H9 (cell line): ENCODE measurements around the gene CCDC40. TPM values are rescaled to one million over a fixed set of nuclear protein-coding genes. Genes with fewer than 3 reads are reported as not detected.

Source experiments
- DNase-seq: peaks from one replicate; pipeline ENCODE4 v3.0.0-alpha.2; 2017
- H2AFZ ChIP-seq: one replicate; pipeline ENCODE4 v1.6.1; 2013; ENCODE audit warnings: mild to moderate bottlenecking, low read length, control low read depth, moderate library complexity
- H2AK5ac ChIP-seq: 2 replicates; pipeline ENCODE4 v1.6.1; 2013; ENCODE audit warnings: low read length, control low read depth, mixed read lengths; ENCODE audit not compliant: insufficient read length
- H2BK120ac ChIP-seq: one replicate; pipeline ENCODE4 v1.6.1; 2013; ENCODE audit warnings: low read depth, mild to moderate bottlenecking, low read length, control low read depth, inconsistent platforms; ENCODE audit not compliant: poor library complexity, severe bottlenecking
- H2BK12ac ChIP-seq: 2 replicates; pipeline ENCODE4 v1.6.1; 2013; ENCODE audit warnings: low read length, control low read depth, mixed read lengths, low read depth; ENCODE audit not compliant: insufficient read length
- H2BK15ac ChIP-seq: 2 replicates; pipeline ENCODE4 v1.6.1; 2013; ENCODE audit warnings: low read depth, low read length, control low read depth
- H2BK20ac ChIP-seq: one replicate; pipeline ENCODE4 v1.6.1; 2013; ENCODE audit warnings: low read depth, mild to moderate bottlenecking, low read length, control low read depth, inconsistent platforms; ENCODE audit not compliant: poor library complexity, severe bottlenecking
- H2BK5ac ChIP-seq: 2 replicates; pipeline ENCODE4 v1.6.1; 2013; ENCODE audit warnings: low read length, control low read depth, mixed read lengths; ENCODE audit not compliant: insufficient read length
- H3K14ac ChIP-seq: 2 replicates; pipeline ENCODE4 v1.6.1; 2013; ENCODE audit warnings: low read length, control low read depth; ENCODE audit not compliant: insufficient read depth
- H3K18ac ChIP-seq: 2 replicates; pipeline ENCODE4 v1.6.1; 2013; ENCODE audit warnings: low read depth, mild to moderate bottlenecking, mixed read lengths, low read length, control low read depth; ENCODE audit not compliant: insufficient read length
- H3K23ac ChIP-seq: 2 replicates; pipeline ENCODE4 v1.6.1; 2013; ENCODE audit warnings: low read length, control low read depth, mixed read lengths, low read depth; ENCODE audit not compliant: insufficient read length
- H3K23me2 ChIP-seq: 2 replicates; pipeline ENCODE4 v1.6.1; 2013; ENCODE audit warnings: low read depth, mild to moderate bottlenecking, mixed read lengths, low read length, control low read depth; ENCODE audit not compliant: insufficient read length, poor library complexity, severe bottlenecking
- H3K27ac ChIP-seq: 2 replicates; pipeline ENCODE4 v1.5.1; 2013; ENCODE audit warnings: low read length, control low read depth, mixed read lengths, low read depth; ENCODE audit not compliant: insufficient read length
- H3K27me3 ChIP-seq: 2 replicates; pipeline ENCODE4 v1.6.1; 2013; ENCODE audit warnings: low read length, control low read depth, inconsistent platforms; ENCODE audit not compliant: insufficient read depth
- H3K4ac ChIP-seq: 2 replicates; pipeline ENCODE4 v1.6.1; 2013; ENCODE audit warnings: low read depth, mild to moderate bottlenecking, control low read depth, inconsistent platforms, low read length, moderate library complexity
- H3K4me1 ChIP-seq: 2 replicates; pipeline ENCODE4 v1.6.1; 2013; ENCODE audit warnings: low read length, control low read depth, inconsistent platforms; ENCODE audit not compliant: insufficient read depth
- H3K4me2 ChIP-seq: 2 replicates; pipeline ENCODE4 v1.6.1; 2013; ENCODE audit warnings: low read length, control low read depth, mixed read lengths; ENCODE audit not compliant: insufficient read length, insufficient read depth
- H3K56ac ChIP-seq: 2 replicates; pipeline ENCODE4 v1.6.1; 2013; ENCODE audit warnings: low read depth, mild to moderate bottlenecking, mixed read lengths, low read length, control low read depth; ENCODE audit not compliant: insufficient read length
- H3K79me1 ChIP-seq: 2 replicates; pipeline ENCODE4 v1.6.1; 2013; ENCODE audit warnings: low read depth, mild to moderate bottlenecking, moderate library complexity, low read length, control low read depth, inconsistent platforms; ENCODE audit not compliant: insufficient read depth, poor library complexity, severe bottlenecking
- H3K79me2 ChIP-seq: 2 replicates; pipeline ENCODE4 v1.6.1; 2013; ENCODE audit warnings: low read length, control low read depth, inconsistent platforms; ENCODE audit not compliant: insufficient read depth
- H3K9ac ChIP-seq: 2 replicates; pipeline ENCODE4 v1.6.1; 2013; ENCODE audit warnings: low read length, control low read depth, mixed read lengths; ENCODE audit not compliant: insufficient read length; ENCODE audit errors: extremely low read depth
- H3K9me3 ChIP-seq: one replicate; pipeline ENCODE4 v1.6.1; 2013; ENCODE audit warnings: low read depth, low read length, inconsistent platforms; ENCODE audit not compliant: control insufficient read depth
- H3T11ph ChIP-seq: one replicate; pipeline ENCODE4 v1.6.1; 2013; ENCODE audit warnings: mild to moderate bottlenecking, low read length, control low read depth, inconsistent platforms
- H4K20me1 ChIP-seq: one replicate; pipeline ENCODE4 v1.6.1; 2013; ENCODE audit not compliant: control insufficient read depth, insufficient read length, insufficient read depth
- H4K5ac ChIP-seq: 2 replicates; pipeline ENCODE4 v1.6.1; 2013; ENCODE audit warnings: low read depth, mild to moderate bottlenecking, mixed read lengths, low read length, control low read depth; ENCODE audit not compliant: insufficient read length
- H4K8ac ChIP-seq: replicated peaks from 2 replicates; pipeline ENCODE4 v1.6.1; 2013; ENCODE audit warnings: low read length, control low read depth, mixed read lengths, low read depth; ENCODE audit not compliant: insufficient read length
- H4K91ac ChIP-seq: 2 replicates; pipeline ENCODE4 v1.6.1; 2013; ENCODE audit warnings: low read depth, mild to moderate bottlenecking, moderate library complexity, mixed read lengths, low read length, control low read depth; ENCODE audit not compliant: insufficient read length
- H3K27ac Mint-ChIP-seq, 3 experiments: 2 replicates in 2 of 3; 3 replicates in 1 of 3; pipeline ENCODE4 v1.8.0; 2020 to 2021; ENCODE audit warnings: mixed read lengths in 3 of 3, mild to moderate bottlenecking in 1 of 3, moderate library complexity in 1 of 3
- H3K27me3 Mint-ChIP-seq: 2 replicates; pipeline ENCODE4 v1.8.0; 2021; ENCODE audit warnings: low read depth, mild to moderate bottlenecking, moderate library complexity, mixed read lengths
- H3K36me3 Mint-ChIP-seq, 3 experiments: 2 replicates in 2 of 3; 3 replicates in 1 of 3; pipeline ENCODE4 v1.8.0; 2020 to 2021; ENCODE audit warnings: low read depth in 3 of 3, mixed read lengths in 3 of 3; ENCODE audit not compliant: insufficient read depth in 1 of 3
- H3K4me1 Mint-ChIP-seq, 2 experiments: 2 replicates each; pipeline ENCODE4 v1.8.0; 2020; ENCODE audit warnings: mixed read lengths in 2 of 2
- H3K4me3 Mint-ChIP-seq, 2 experiments: 2 replicates in 1 of 2; 3 replicates in 1 of 2; pipeline ENCODE4 v1.8.0; 2020 to 2021; ENCODE audit warnings: mild to moderate bottlenecking in 2 of 2, mixed read lengths in 2 of 2, moderate library complexity in 1 of 2
- H3K9me3 Mint-ChIP-seq, 2 experiments: 2 replicates in 1 of 2; 3 replicates in 1 of 2; pipeline ENCODE4 v1.8.0; 2020; ENCODE audit warnings: mild to moderate bottlenecking in 2 of 2, mixed read lengths in 2 of 2, moderate library complexity in 1 of 2
- WGBS: extraction: QIAGEN DNeasy Blood & Tissue Kit; methylation state at CpG from one replicate; pipeline ENCODE4 v1.1.7; 2013; ENCODE audit warnings: missing lambda C conversion rate, low lambda C conversion rate, mixed read lengths; ENCODE audit not compliant: insufficient read length; ENCODE audit errors: extremely low coverage; 5-methylcytosine and 5-hydroxymethylcytosine counted together
- total RNA-seq: library from RNA; stranded (reverse); gene quantifications from 2 replicates; pipeline ENCODE4 v1.2.1, GENCODE V29; 2021
- TF ChIP-seq, protein P1 (sequence below): fragments of 200-600 bp; sonication (generic); conservative IDR thresholded peaks from 3 replicates; pipeline ENCODE4 v1.8.0; 2021; ENCODE audit warnings: antibody characterized with exemption, mild to moderate bottlenecking

Gene CCDC40
- total RNA-seq, 1 experiment from 2014 or later: 8.9 TPM

DNA sequence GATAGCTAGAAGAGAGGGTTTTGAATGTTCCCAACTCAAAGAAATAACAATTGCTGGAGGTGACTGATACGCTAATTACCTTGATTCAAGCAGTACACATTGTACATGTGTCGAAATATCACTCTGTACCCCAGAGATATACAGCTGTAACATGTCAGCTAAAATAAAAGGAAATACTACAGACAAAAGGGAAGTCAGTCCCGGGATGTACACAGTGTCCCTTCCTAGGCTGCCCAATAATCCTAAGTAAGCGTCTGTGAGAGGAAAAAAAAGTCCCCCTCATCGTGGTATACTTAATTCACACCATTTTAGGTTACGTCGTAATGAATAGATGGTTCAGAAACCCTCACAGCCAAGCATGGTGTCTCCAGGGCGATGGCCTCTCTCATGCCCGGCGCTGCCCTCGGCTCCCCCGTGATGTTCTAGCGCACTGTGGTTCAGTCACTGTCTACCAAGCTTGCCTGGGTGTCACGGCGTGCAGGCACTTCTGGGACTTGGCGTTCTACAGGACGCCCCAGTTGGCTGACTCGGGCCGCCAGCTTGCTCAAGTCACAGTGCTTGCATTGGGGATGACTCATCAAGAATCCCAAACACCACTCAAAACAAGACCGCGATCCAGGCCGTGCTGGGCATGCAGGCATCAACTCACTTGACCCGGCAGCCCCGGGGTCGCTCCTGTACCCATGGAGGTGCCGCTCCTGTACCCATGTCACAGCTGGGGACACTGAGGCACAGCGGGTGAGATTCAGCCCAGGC is 27.6 kb downstream of the CCDC40 start:
- H3K9ac ChIP-seq: no peak overlapping the region
- H2AK5ac ChIP-seq: no peak overlapping the region
- Mint-ChIP-seq H3K27me3 (no peaks in the 10 kb centered on the region), H3K27ac (peak overlapping the region in 2 of 3 experiments; percentile 32 to 44; a peak in 1 of 7 replicates), H3K4me1 (peaks cover 19 to 29% of the 10 kb centered on the region in 2 experiments), H3K36me3 (peaks cover 0 to 5% (median 0%) of the 10 kb centered on the region in 3 experiments; a peak in 1 of 7 replicates), H3K4me3 (no peak overlapping the region), H3K9me3 (no peaks in the 10 kb centered on the region)
- no peak overlapping the region for H3K4ac ChIP-seq
- H2AFZ ChIP-seq: no peak overlapping the region
- H3K79me1 ChIP-seq: no peaks in the 10 kb centered on the region
- H3K4me2 ChIP-seq: no peak overlapping the region
- H2BK12ac ChIP-seq: no peak overlapping the region
- no peak for DNase-seq
- H4K20me1 ChIP-seq: no peaks in the 10 kb centered on the region
- no peak overlapping the region for H2BK120ac ChIP-seq
- no peaks in the 10 kb centered on the region for H3K9me3 ChIP-seq
- H3K18ac ChIP-seq: peak overlapping the region; percentile 41
- no peaks in the 10 kb centered on the region; the same call in 1 of the 2 replicates for H3K4me1 ChIP-seq
- TF ChIP-seq, protein P1, sequence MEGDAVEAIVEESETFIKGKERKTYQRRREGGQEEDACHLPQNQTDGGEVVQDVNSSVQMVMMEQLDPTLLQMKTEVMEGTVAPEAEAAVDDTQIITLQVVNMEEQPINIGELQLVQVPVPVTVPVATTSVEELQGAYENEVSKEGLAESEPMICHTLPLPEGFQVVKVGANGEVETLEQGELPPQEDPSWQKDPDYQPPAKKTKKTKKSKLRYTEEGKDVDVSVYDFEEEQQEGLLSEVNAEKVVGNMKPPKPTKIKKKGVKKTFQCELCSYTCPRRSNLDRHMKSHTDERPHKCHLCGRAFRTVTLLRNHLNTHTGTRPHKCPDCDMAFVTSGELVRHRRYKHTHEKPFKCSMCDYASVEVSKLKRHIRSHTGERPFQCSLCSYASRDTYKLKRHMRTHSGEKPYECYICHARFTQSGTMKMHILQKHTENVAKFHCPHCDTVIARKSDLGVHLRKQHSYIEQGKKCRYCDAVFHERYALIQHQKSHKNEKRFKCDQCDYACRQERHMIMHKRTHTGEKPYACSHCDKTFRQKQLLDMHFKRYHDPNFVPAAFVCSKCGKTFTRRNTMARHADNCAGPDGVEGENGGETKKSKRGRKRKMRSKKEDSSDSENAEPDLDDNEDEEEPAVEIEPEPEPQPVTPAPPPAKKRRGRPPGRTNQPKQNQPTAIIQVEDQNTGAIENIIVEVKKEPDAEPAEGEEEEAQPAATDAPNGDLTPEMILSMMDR: no peak
- no peak overlapping the region for H3K23ac ChIP-seq
- no peak overlapping the region for H3K14ac ChIP-seq
- no peak overlapping the region for H3T11ph ChIP-seq
- H2BK20ac ChIP-seq: no peak overlapping the region
- H3K56ac ChIP-seq: no peak overlapping the region
- no peak overlapping the region for H4K91ac ChIP-seq
- H4K8ac ChIP-seq: no peak overlapping the region
- H3K27ac ChIP-seq: no peak overlapping the region
- no peaks in the 10 kb centered on the region for H3K79me2 ChIP-seq
- no peaks in the 10 kb centered on the region for H3K27me3 ChIP-seq
- H2BK15ac ChIP-seq: no peak overlapping the region
- WGBS: no CpG with 5 or more reads among the region's 27 CpGs
- H4K5ac ChIP-seq: no peak overlapping the region
- no peak overlapping the region for H2BK5ac ChIP-seq
- H3K23me2 ChIP-seq: no peaks in the 10 kb centered on the region
